Measurements from ENCODE around the gene ACRV1. TPM values are rescaled to one million over a fixed set of nuclear protein-coding genes. Genes with fewer than 3 reads are reported as not detected.

Gene ACRV1
- total and polyA plus RNA-seq, 2 donors (not counting 1 experiment from before 2014, with no cell fraction given) = not detected

DNA sequence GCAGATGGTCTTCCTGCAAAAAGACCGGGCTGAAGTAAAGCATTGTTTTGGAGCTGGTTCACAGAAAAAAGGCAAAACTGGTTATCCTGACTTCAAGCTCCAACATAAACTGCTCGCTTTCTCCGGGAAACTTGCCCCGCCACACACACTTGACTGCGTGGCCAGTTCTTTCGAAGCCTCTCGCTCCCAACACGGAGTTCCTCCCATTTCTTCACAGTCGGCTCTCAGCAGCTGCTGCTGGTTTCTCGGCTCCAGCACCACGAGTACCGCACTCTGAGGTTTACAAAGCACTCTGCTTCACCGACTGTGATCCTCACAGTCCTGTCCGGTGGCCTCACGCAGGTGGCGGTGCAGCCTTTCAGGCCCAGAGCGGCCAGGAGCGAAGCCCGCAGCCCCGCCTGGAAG is 55.4 kb downstream of the ACRV1 start:
- Histone ChIP-seq H3K4me2 (ENCODE audit: extremely low read depth, insufficient read depth, low read length) (peak overlapping the region; percentile 77), H3K9ac (ENCODE audit: insufficient read depth, low read length) (peak overlapping the region; percentile 89), H3K27ac (ENCODE audit: insufficient read depth, low read length) (peak overlapping the region; percentile 93), H2AFZ (ENCODE audit: low read length) (peak overlapping the region; percentile 82), H3K9me3 (ENCODE audit: control insufficient read depth, insufficient read depth, low read depth, low read length) (no peaks in the 10 kb centered on the region), H3K36me3 (ENCODE audit: control insufficient read depth, insufficient read depth, low read length) (no peaks in the 10 kb centered on the region), H4K20me1 (ENCODE audit: control insufficient read depth, extremely low read depth, insufficient read depth, low read length) (no peaks in the 10 kb centered on the region), H3K79me2 (ENCODE audit: control insufficient read depth, insufficient read depth, low read length) (peaks cover 11% of the 10 kb centered on the region), H3K4me1 (ENCODE audit: control insufficient read depth, extremely low read depth, insufficient read depth, low read length) (peaks cover 4% of the 10 kb centered on the region), H3K4me3 (replicated peaks in 1 of 4; ENCODE audit: control extremely low read depth in 1 of 4, insufficient read depth in 1 of 4, low read depth in 3 of 4, low read length in 4 of 4) (peak overlapping the region; percentile 60 to 90 (median 69)), H3K27me3 (ENCODE audit: control insufficient read depth, insufficient read depth, low read length) (no peaks in the 10 kb centered on the region)
- TF ChIP-seq EZH2 (IDR thresholded peaks at IDR 0.05; ENCODE audit: low read length, missing control alignments) = no peak
- no peak for TF ChIP-seq CTCF (conservative IDR thresholded peaks at IDR 0.05 in 1 of 2, IDR thresholded peaks at IDR 0.05 in 1 of 2; ENCODE audit: low read depth in 1 of 2, low read length in 2 of 2)
- no peak for DNase-seq (ENCODE audit: low read depth in 2 of 2)

GRCh38 chr11:125624756-125625213 is 55.9 kb downstream of the ACRV1 start, which contains the start of gene CHEK1:
Gene CHEK1 (plus strand): TSS chr11:125625163. CDS start chr11:125626769, 1,606 bp downstream.
- TF ChIP-seq CTCF (conservative IDR thresholded peaks at IDR 0.05 in 1 of 2, IDR thresholded peaks at IDR 0.05 in 1 of 2; ENCODE audit: low read depth in 1 of 2, low read length in 2 of 2) (no peak), EZH2 (IDR thresholded peaks at IDR 0.05; ENCODE audit: low read length, missing control alignments) (no peak)

DNA sequence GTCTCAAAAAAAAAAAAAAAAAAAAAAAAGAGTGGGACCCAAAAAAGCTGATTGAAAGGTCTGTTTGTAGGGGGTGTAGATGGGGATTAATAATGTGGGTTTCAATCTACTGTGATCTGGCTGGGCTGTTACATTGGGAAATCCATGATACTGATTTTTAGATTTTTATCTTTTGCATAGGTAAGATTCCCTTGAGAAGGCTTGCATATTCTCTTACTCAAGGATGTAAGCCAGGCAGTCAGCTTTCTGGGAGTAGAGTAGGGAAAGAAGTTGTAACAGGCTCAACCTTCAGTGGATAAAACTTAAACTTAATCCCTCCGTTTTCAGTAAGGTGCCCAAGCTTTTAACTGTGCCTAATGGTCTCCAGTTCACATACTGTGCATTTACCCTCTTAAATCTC is 57.6 kb downstream of the ACRV1 start:
- peaks cover 4% of the 10 kb centered on the region for H3K4me1 ChIP-seq (ENCODE audit: control insufficient read depth, extremely low read depth, insufficient read depth, low read length)
- no peak overlapping the region for H2AFZ ChIP-seq (ENCODE audit: low read length)
- TF ChIP-seq CTCF (conservative IDR thresholded peaks at IDR 0.05 in 1 of 2, IDR thresholded peaks at IDR 0.05 in 1 of 2; ENCODE audit: low read depth in 1 of 2, low read length in 2 of 2) (no peak), EZH2 (IDR thresholded peaks at IDR 0.05; ENCODE audit: low read length, missing control alignments) (no peak)
- H3K9me3 ChIP-seq (ENCODE audit: control insufficient read depth, insufficient read depth, low read depth, low read length) = no peaks in the 10 kb centered on the region
- peaks cover 10% of the 10 kb centered on the region for H3K79me2 ChIP-seq (ENCODE audit: control insufficient read depth, insufficient read depth, low read length)
- H4K20me1 ChIP-seq (ENCODE audit: control insufficient read depth, extremely low read depth, insufficient read depth, low read length) = no peaks in the 10 kb centered on the region
- H3K27ac ChIP-seq (ENCODE audit: insufficient read depth, low read length) = no peak overlapping the region
- H3K4me2 ChIP-seq (ENCODE audit: extremely low read depth, insufficient read depth, low read length) = no peak overlapping the region
- no peak overlapping the region for H3K4me3 ChIP-seq (replicated peaks in 1 of 4; ENCODE audit: control extremely low read depth in 1 of 4, insufficient read depth in 1 of 4, low read depth in 3 of 4, low read length in 4 of 4)
- no peak for DNase-seq (ENCODE audit: low read depth in 2 of 2)
- peaks cover 4% of the 10 kb centered on the region for H3K36me3 ChIP-seq (ENCODE audit: control insufficient read depth, insufficient read depth, low read length)
- no peak overlapping the region for H3K9ac ChIP-seq (ENCODE audit: insufficient read depth, low read length)
- H3K27me3 ChIP-seq (ENCODE audit: control insufficient read depth, insufficient read depth, low read length) = no peaks in the 10 kb centered on the region

More at GRCh38 chr11:125624756-125625213, 55.9 kb downstream of the ACRV1 start, which contains the start of gene CHEK1:
- Histone ChIP-seq H3K4me3 (replicated peaks in 1 of 4; ENCODE audit: control extremely low read depth in 1 of 4, insufficient read depth in 1 of 4, low read depth in 3 of 4, low read length in 4 of 4) (peak within 1 kb of the TSS; percentile 60 to 90 (median 69)), H3K4me1 (ENCODE audit: control insufficient read depth, extremely low read depth, insufficient read depth, low read length) (peaks cover 4% of the 10 kb centered on the region), H3K36me3 (ENCODE audit: control insufficient read depth, insufficient read depth, low read length) (no peaks in the 10 kb centered on the region), H2AFZ (ENCODE audit: low read length) (peak within 1 kb of the TSS; percentile 82), H3K27me3 (ENCODE audit: control insufficient read depth, insufficient read depth, low read length) (no peaks in the 10 kb centered on the region), H4K20me1 (ENCODE audit: control insufficient read depth, extremely low read depth, insufficient read depth, low read length) (no peaks in the 10 kb centered on the region), H3K79me2 (ENCODE audit: control insufficient read depth, insufficient read depth, low read length) (peaks cover 11% of the 10 kb centered on the region), H3K9ac (ENCODE audit: insufficient read depth, low read length) (peak within 1 kb of the TSS; percentile 89), H3K9me3 (ENCODE audit: control insufficient read depth, insufficient read depth, low read depth, low read length) (no peaks in the 10 kb centered on the region), H3K27ac (ENCODE audit: insufficient read depth, low read length) (peak within 1 kb of the TSS; percentile 93), H3K4me2 (ENCODE audit: extremely low read depth, insufficient read depth, low read length) (peak within 1 kb of the TSS; percentile 77)
- DNase-seq (ENCODE audit: low read depth in 2 of 2) = no peak
